Superior temporal gyrus (tissue), 1 donor: ENCODE measurements around the gene ERAP2.
"Not testable (repeated sequence)": the region's sequence is repeated elsewhere in the genome, so short reads cannot be mapped to it uniquely, and the experiment has no call there.

Experiments used
- DNase-seq: peaks from one replicate; pipeline ENCODE4 v3.0.0-alpha.2; 2016; ENCODE audit errors: extremely low spot score

Gene ERAP2, protein sequence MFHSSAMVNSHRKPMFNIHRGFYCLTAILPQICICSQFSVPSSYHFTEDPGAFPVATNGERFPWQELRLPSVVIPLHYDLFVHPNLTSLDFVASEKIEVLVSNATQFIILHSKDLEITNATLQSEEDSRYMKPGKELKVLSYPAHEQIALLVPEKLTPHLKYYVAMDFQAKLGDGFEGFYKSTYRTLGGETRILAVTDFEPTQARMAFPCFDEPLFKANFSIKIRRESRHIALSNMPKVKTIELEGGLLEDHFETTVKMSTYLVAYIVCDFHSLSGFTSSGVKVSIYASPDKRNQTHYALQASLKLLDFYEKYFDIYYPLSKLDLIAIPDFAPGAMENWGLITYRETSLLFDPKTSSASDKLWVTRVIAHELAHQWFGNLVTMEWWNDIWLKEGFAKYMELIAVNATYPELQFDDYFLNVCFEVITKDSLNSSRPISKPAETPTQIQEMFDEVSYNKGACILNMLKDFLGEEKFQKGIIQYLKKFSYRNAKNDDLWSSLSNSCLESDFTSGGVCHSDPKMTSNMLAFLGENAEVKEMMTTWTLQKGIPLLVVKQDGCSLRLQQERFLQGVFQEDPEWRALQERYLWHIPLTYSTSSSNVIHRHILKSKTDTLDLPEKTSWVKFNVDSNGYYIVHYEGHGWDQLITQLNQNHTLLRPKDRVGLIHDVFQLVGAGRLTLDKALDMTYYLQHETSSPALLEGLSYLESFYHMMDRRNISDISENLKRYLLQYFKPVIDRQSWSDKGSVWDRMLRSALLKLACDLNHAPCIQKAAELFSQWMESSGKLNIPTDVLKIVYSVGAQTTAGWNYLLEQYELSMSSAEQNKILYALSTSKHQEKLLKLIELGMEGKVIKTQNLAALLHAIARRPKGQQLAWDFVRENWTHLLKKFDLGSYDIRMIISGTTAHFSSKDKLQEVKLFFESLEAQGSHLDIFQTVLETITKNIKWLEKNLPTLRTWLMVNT

DNA sequence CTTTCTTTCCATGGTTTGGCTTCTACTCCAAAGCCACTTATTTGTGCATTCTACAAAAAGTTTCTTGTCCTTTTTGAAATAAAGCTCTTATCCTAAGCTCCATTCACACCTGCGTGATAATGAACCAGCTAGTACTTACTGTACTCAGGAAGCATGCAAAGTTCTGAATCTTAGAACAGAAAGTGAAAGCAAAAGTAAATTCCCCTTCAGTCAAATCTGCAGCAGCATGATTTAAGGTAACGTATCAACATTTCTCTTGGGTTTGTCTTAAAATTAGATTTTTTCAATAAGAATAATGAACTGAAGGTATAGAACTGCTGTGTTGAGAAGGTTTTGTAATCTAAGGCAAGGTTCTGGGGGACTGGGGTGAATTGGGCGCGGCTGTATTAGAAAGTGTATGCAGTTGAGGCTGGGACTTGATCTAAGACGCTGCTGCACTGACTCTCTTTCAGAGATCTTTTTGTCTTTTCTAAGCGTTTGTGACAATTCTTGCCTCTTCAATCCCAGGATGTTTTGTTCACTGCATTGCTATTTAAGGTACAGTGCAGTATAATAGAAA is at the start of gene ERAP2:
TSS of gene ERAP2 (plus strand) at position 209 of the 559 bp plus-strand sequence. CDS start 3,186 bp downstream, outside the sequence.
- DNase-seq = peak; percentile 82

DNA sequence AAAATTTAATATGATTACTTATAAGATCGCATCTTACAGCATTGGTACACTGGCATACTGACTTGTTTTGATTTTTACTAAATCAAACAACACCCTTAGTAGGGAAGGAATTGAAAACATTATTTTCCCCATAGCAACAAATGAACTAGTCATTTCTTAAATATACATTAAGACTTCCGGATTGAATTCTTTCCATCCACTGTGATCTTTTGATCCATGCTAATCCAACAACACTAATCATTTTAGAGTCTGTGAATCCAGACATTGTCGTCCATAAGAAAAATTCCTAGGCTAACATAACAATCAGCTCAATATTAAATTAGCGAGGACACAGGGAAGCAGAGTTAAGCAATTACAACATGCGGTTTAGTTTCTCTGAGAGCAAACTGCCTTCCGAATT is 47.0 kb upstream of the ERAP2 start:
- no peak for DNase-seq

DNA sequence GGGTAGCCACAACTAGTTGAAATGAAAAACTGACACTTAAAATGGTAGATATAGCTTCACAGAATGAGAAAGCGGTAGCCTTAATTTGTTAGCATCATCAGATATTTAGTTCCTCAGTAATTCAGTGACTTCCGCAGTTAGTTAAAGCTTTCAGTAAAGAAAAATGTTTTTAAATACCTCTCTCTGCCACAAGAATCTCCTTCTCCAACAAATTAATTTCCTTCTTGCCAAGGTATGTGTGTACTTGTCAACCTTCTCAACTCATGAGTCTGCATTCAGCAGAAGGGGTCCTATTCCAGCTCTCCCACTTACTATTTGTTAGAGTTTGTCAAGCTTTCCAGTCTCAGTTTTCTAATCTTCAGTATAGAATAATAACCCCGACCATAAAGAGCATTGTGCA is 42.3 kb upstream of the ERAP2 start:
- DNase-seq = no peak

DNA sequence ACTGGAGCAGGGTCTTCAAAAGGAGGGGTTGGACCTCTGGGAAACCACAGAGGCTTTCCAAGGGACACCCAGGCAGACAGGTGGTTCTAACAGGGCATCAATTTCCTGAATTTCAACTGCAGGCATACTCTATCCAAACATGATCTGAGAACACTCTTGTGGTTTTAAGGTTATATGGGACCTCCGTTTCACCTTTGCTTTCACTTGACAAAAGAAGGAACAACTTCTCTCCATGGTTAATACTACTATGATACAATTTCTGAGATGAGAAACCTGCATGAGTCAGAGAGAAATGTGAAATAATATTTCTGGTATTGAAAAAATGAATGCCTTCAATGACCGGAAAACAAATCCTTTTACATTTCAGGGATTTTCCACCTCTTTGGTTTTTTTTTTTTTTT is 40.5 kb upstream of the ERAP2 start:
- no peak for DNase-seq

DNA sequence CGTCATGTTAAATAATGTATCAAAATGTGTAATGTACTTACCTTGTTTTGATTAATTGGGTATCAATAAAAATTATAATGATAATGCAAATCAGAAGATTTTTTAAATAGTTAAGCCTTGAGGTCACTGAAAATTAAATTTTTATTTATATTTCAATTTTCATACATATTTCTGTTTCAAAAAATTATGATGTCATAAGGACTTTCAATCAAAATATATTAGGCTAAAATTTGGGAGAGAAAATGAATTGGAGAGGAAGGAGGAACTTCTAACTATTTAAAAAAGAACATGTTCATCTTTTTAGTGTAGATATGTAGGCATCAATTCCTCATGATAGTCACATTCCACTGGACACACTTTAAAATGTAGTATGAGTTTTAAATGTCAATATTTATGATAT is 39.5 kb upstream of the ERAP2 start:
- DNase-seq = no peak

DNA sequence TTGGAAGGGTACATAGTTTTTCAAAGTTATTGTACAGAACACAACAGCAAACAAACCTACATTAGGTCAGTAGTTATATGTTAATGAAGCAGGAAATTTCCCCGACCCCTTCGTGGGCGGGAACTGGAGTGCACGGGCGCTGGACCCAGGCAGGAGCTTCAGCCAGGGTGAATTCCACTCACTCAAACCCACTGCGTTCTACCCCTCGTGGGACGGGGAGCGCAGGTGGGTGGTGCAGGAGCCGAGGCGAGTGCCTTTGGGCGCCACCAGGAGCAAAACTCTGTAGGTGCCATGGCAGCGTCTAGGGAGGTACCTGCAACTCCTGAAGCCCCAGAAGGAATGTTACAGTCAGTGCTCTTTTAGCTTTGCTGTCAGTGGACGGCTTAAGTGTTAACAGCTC is 39.0 kb upstream of the ERAP2 start:
- no peak for DNase-seq

DNA sequence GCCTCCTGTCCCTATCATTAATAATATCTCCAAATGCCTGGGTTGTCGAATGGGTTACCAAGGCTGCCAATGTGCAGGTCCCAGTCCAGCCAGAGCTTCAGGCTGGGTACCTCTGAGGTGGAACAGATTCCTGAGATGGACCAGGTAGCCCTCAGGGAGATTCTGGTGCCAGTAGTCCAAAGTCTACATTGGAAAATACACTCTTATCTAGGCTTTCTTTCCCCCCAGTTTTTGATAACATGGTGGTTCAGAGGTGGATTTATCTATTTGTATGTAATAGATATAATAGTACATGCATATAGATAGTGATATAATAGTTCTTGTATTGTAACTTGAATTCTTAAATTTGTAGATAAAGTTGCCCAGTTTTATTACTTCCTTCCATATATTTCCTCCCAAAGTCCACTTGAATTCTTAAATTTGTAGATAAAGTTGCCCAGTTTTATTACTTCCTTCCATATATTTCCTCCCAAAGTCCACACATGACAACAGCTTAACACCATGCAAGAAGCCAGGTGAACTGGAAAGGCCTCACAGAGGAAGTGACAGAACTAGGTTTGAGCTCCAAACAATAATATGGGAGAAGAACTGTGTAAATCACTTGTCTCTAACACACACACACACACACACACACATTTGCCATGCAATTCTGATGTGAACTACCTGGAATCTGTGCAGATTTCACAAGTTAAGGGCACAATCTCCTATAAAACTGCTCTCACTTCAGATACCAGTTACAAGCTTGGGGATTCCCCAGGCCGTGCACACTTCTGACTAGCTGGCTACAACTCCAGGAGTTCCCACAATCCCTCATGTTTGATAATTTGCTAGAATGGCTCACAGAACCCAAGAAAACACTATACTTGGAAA is 37.9 kb upstream of the ERAP2 start:
- DNase-seq = no peak

DNA sequence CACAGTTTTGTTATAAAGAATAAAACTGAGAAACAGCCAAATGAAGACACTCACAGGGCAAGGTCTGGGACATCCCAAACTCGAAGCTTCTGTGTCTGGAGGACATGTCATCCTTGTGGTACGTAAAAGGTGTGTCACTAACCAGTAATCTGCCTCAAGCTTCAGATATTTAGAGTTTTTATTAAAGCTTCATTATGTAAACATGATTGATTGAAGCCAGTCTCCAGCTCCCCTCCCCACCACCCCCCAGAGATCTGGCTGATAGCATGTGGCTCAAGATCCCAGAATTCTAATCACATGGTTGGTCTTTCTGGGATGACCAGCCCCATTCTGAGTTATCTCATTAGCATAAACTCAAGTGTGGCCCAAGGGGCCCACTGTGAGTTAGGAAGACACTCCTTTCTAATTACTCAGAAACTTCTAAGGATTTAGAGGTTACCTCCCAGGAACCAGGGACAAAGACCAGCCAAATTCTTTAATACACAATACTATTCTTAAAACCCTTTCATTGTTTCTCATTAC is 37.2 kb upstream of the ERAP2 start:
- no peak for DNase-seq

DNA sequence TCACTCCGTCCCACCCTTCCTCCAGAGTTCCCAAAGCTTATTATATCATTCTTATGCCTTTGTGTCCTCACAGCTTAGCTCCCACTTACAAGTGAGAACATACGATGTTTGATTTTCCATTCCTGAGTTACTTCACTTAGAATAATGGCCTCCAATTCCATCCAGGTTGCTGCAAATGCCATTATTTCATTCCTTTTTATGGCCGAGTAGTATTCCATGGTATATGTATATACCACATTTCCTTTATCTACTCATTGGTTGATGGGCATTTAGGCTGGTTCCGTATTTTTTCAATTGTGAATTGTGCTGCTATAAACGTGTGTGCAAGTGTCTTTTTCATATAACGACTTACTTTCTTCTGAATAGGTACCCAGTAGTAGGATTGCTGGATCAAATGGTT is 34.4 kb upstream of the ERAP2 start:
- DNase-seq = not testable (repeated sequence)

DNA sequence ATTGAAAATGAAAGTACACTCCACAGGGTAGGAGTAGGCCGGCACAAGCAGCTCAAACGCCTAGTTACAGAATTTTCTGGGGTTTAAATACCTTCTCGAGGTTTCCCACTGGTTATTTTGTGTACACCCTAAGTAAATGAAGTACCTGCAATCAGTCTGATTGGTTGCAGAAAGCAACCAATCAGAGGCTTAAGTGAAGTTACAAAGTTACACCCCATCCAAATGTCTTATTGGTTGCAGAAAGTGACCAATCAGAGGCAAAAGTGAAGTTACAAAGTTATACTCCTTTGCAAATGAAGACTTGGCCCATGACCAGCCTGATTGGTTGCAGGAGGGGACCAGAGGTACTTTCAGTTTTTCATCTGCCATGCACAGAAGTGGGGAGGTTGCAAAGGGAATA is 33.2 kb upstream of the ERAP2 start:
- DNase-seq = no peak

DNA sequence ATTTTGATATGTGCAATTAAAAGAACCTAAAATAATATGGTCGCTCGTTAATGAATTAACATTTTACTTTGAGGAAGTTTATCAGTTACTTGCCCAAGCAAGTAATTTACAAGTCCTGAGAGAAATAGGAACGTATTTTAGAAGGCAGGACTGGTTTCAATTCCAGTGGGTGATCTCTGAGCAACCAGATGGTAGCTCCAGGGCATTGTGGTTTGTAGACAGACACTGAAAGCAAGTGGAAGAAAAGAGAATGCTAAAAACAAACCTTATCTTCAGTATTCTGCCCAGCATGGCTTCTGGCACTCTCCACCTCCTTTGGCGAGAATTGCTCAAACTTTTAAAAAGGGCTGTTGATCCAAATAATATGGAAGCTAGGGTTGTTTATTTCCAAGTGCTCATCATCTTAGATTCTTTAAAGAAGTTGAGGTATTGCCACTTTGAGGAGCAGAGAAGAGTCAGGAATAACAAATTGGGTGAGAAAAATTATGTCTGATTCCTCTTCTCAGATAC is 31.8 kb upstream of the ERAP2 start:
- no peak for DNase-seq

DNA sequence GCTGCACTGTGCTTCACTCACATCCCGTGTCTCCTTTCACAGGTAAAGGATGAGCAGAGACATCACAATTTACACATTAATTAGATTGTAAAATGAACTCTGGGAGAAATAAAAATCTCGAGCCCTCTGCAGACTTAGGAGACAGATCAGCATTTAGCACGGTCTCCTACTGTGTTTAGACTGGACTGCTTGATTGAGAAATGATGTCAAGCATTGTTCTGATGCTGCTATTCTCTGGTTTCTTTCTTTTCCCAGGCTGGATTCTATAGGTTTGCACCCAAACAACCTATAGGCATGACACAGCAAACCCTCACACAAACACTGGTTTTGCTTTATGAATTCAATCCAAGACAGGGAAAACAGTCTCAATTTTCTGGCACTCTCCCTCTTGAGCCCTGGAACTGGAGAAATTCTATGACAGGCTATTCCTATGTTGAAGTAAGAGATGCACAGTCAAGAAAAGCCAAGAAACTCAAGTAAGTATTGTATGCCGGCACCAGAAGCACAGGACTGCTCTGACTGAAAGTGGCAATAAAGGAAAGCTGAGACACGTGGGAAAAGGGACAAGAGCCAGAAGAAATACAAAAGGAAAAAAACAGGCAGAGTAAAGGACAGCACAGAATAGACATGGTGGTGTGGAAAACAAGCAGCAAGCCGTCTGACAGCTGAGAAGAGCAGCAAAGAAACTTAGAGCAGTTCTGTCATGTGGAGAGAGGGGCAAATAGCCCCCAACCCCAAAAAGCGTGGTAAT is 24.8 kb upstream of the ERAP2 start:
- DNase-seq = no peak

DNA sequence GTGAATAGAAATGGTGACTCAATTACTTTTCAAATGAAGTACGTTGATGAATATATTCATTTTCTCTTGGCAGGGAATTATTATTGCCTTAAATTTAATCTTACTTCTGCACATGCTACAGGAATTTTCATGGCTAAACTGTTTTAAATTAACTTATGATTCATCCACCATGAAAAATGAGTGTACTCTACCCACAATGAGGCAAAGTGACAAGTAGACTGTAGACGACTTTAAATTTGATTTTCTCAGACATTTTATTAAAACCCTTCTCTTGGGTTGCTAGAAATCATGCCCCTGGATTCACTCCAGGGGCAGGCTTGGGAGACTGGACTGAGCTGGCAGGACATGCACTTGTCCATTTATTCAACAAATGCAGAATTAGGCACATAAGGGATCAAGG is 23.5 kb upstream of the ERAP2 start:
- DNase-seq = no peak

DNA sequence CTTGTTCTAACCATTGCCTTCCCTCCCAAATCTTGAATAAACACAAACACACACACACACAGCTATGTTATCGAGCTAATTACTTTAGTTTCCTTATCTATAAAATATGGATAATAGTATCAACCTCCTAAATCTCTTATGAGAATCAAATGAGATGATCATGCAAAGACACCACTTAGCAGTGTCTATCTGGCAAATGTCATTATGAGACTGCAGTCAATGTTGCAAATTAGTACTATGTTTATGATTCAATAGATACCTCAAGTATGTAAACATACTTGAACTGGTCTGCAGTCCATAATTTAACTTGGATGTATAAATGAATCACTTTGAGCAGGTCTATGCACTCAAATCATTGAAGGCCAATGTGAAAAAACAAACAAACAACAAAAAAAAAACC is 22.2 kb upstream of the ERAP2 start:
- no peak for DNase-seq

DNA sequence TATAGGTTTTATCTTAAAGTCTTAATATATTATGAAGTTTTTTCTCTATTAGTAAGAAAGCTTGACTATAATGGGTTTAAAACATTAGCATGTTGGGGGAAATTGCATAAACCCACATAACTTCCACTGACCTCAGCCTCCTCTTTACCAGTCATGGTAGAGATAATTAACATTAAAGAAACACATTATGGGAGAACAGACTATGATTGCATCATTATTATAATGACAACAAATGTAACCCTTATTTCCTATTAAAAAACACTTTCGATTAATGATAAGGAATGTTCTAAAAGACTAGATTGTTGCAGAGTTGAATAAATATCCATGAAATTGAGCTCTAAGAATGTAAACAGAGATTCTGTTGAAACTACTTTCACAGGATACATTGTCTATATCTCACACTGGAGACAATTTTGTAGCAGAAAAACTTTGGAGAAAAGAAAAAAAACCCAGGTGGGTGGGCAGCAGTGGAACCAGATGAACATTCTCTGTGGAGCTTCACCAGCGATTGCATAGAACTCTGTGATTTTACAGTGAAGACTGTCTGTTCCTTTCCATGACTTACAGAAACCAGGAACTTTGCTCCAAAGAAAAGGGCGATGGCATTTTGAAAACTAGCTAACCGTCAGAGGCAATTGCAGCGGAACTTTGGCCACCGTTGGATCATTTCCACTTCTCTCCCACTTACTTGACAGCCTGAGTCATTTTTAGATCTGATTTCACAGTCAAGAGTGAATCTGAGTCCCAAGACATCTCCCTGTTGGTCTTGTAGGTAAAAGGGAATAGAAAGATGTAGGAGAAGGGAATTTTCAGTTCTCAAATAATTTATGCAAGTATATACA is 21.0 kb upstream of the ERAP2 start:
- DNase-seq = no peak

DNA sequence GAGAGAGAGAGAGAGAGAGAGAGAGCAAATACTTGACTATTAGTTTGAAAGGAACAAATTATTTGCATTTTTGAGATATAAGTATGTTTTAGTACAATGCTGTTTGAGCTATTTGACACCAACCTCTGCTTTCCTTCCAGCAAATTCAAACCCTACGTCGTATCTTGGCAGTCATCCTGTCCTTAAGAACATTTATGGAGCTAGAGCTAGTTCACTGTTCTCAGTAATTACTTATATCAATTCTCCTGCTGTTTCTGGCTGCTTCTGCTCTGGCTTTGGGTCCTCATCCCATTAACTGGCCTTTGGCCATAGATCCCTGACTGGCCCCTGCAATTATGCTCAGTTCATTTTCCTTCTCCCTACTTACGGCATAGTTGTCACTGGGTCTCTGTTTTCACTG is 19.9 kb upstream of the ERAP2 start:
- DNase-seq = no peak

DNA sequence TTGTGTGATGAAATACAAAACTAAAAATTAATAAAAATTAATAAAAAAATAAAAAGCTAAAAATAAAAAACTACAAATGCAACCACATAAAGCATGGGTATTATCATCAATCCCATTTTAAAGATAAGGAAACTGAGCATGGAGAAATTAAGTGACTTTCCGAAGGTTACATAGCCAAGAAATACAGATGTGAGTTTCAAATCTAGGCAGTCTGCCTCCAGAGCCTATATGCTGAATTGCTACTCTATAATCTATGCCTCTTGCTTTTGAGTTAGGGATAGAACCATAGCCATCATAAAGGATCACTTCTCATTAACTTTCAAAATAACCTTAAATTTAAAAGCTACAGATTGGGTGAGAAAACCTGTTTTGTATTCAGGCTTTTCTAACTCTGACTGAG is 18.8 kb upstream of the ERAP2 start:
- DNase-seq = no peak

DNA sequence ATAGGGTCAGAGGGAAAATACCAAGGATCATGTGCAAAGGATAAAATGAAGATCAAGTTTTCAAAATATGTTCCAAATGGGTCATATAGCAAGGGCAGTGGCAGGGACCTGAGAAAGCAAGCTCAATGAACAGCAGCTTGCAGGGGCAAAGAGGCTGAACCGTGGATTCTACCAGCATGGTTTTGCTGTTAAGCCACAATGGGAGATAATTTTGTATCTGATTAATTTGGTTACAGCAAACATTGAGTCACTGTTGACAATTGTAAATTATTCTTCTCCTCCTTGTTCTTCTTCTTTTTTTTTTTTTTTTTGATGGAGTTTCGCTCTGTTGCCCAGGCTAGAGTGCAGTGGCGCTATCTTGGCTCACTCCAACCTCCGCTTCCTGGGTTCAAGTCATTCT is 18.4 kb upstream of the ERAP2 start:
- DNase-seq = no peak

DNA sequence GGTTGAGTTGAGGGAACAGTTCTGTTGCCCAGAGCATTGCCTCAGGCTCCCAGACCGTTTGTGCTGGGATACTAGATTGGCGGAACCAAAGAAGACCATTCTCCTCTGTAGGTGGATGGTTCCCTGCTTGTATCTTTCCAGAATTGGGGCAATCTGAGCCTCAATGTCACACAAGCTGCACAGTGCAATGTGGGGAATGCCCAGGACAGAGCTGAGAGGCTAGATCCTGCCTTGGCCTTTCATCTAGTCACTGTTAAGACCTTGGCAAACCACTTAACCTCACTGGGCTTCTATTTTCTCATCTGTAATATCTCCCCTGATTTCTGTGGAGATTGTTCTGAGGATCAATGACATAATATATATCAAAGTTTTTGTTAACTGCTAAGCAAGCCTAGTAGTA is 16.9 kb upstream of the ERAP2 start:
- DNase-seq = no peak
